SH-SY5Y (cell line): ENCODE data around the gene EHBP1.

ENCODE experiments used
- GATA2 ChIP-seq: IDR thresholded peaks from 2 replicates; pipeline ENCODE4 v1.6.1; 2011; ENCODE audit warnings: mild to moderate bottlenecking, low read depth, low read length
- GATA3 ChIP-seq: IDR thresholded peaks from 2 replicates; pipeline ENCODE4 v1.6.1; 2011; ENCODE audit warnings: low read depth, mild to moderate bottlenecking, low read length, moderate library complexity

Gene EHBP1

DNA sequence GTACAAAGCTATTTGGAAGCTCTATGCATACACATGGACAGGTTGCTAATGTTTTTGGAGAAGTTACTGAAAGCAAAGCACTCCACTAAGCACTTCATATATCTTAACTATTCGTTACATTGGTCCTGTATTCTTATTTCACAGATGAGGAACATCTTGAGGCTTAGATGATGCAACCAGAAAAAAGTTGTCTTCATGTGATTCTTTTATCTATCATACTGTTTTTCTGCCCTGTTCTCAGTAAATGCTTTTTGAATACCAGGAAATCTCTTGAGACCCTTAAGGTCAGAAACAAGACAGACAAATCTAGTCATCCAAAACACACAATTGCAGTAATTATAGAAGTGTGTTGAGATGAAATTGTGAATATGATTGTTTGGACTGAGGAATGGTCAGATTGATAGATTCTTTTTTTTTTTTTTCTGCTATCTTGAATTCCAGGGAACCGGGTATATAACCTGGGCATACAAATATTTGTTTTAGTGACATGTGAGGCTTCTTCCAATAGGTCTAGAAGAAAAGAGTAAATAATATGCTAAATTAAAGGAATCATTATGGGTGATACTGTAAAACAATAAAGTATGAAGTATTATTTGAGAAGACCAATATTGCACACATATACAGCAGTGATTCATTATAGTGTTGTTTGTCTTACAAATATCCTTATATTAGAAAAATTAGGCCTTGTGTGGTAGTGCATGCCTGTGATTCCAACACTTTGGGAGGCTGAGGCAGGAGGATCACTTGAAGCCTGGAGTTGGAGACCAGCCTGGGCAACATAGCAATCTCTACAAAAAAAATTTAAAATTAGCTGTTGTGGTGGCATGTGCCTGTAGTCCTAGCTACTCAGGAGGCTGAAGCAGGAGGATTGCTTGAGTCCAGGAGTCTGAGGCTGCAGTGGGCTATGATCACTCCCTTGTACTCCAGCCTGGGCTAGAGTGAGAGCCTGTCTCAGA is 33.7 kb downstream of the EHBP1 start:
- no peak for TF ChIP-seq GATA3
- no peak for TF ChIP-seq GATA2

DNA sequence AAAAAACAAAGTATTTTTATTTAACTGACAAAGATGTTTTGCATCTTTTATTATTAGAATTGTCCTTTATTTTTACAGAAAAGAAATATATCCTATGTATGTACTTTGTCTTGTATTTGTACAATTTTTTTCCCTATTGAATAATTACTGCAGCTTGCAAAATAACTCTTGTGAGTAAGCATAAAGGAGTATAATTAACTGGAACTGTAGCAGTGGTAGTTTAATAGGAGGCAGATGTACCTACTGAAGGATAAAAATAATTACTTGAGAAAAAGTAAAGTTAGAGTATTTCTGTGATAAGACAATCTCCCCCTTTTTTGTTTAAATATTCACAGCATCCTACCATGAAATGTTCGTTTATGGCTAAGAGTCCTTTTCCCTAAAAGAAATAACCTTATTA is 34.7 kb downstream of the EHBP1 start:
- TF ChIP-seq GATA2 = no peak
- TF ChIP-seq GATA3 = no peak

DNA sequence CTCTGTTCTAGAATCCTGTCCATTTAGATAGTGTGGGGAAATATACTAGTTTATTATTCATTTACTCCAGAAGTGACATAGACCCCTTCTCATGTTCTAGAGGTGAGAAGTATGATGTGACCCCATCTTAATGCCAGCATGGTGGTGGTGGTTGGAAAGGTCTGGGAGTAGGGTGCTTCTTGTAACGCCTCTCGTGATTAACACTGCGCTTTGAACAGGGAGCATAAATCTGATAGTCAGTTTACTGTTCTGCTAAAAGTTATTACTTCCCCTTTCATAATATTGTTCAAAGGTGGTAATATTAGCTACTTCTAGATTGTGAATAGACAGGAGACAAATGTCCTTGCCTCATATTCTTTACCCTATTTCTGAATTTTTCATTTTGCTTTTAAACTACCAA is 35.6 kb downstream of the EHBP1 start:
- TF ChIP-seq GATA3 = no peak
- TF ChIP-seq GATA2 = no peak

- TF ChIP-seq GATA3 = no peak
Observed at GRCh38 chr2:62741954-62742722, 36.6 kb downstream of the EHBP1 start.

DNA sequence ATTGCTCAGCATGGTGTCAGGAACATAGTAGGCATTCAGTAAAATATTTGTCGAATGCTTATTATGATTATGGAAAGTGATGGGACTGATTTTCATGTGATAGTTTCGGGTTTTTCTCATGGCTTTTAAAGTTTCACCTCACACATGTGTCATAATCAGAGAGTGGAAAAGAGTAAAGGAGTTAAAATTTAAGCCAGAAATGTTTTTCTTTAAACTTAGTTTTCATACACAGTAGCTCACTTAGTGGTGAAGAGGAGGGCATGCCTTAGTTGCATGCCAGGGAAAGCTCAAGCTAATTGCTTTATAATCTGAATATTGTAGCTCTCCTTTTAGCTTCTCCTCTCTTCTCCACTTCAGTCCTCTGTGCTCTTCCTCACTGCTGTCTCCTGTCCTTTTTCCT is 38.0 kb downstream of the EHBP1 start:
- TF ChIP-seq GATA3 = no peak
- no peak for TF ChIP-seq GATA2

DNA sequence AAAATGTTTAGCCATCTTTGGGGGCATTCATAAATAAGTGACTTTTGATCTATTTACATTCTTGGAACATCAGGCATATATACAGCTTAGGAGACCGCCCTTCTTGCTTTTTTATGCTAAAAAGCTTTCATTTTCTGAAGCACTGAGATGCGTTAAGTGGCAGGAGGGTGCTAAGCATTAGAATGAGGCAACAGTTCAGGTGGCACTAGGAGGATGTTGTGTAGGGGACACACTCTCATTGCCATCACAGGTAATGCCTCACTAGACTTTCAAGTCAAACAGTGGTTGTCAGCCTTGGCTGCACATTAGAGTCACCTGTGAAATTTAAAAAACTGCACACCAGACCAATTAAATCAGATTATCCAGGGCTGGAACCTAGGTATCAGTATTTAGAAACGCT is 39.1 kb downstream of the EHBP1 start:
- no peak for TF ChIP-seq GATA3
- TF ChIP-seq GATA2 = no peak

GRCh38 chr2:62745891-62746481 is 40.5 kb downstream of the EHBP1 start:
- TF ChIP-seq GATA2 = no peak

GRCh38 chr2:62747169-62747568 is 41.7 kb downstream of the EHBP1 start:
- TF ChIP-seq GATA2 (no peak), GATA3 (no peak)

DNA sequence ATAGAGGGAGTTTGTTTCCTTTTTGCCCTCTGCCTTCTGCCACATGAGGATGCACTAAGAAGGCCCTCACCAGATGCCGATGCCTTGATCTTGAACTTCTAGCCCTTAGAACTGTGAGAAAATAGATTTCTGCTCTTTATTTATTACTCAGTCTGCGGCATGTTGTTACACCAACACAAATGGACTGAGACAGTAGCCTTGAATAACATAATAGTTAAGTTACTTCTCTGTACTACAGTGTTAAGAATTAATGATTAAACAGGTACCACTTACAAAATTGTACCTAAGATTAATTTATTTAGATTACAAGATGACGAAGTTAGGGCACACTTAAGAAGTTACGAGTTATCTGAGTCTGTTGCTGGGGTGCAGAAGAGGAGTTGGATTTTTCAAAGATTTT is 42.4 kb downstream of the EHBP1 start:
- TF ChIP-seq GATA3 (no peak), GATA2 (no peak)

DNA sequence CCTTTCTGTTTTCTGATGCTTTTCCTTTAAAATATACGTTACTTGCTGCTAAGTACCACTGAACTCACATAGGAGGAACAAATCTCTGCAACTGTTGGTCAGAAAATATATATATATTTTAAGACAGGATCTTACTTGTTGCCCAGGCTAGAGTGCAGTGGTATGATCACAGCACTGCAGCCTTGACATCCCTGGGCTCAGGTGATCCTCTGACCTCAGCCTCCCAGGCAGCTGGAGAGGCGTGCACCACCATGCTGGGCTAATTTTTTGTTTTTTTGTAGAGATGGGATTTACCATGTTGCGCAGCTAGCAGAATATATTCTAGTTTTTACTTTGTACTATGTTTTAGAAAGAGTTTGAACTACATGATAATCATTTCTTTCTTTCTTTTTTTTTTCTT is 51.5 kb downstream of the EHBP1 start:
- TF ChIP-seq GATA2 (no peak), GATA3 (no peak)

GRCh38 chr2:62760026-62760425 is 54.5 kb downstream of the EHBP1 start:
- TF ChIP-seq GATA3 (no peak), GATA2 (no peak)

GRCh38 chr2:62760555-62760954 is 55.0 kb downstream of the EHBP1 start:
- TF ChIP-seq GATA3 = no peak
- TF ChIP-seq GATA2 = no peak

DNA sequence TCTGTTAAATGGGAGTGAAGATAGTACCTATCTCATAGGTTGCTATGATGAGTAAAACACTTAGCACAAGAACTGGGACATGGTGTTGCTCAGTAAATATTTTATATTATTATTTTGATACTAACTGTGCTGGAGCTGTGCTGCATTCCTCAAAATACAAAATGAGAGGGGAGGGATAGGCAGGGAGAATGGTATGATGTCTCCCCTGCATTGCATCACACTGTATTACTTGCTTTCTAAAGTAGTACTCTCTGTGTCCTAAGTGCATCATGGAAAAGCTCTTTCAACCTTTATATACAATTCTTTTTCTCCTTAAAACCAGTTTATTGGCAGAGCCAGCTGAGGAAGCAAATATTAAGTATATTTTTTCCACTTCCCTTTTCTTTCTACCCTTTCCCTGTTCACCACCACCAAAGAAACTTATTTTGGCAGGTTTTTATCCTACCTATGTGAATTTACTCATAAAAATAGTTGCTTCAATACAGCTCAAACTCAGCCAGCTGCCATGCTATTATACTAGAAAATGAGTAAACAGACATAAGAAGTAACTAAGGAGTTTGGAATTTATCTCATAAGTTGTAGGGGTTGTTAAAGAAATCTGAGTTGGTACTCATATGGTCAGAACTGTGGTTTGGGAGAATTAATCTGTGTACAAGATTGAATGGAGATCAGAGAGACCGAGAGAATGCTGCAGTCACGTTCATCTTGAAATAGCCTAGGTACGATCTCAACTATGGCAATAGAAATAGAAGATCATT is 60.3 kb downstream of the EHBP1 start:
- no peak for TF ChIP-seq GATA2
- no peak for TF ChIP-seq GATA3

GRCh38 chr2:62768615-62769014 is 63.1 kb downstream of the EHBP1 start:
- no peak for TF ChIP-seq GATA3
- no peak for TF ChIP-seq GATA2
